SK-N-SH treated with all-trans-retinoic acid at 6 μM for 48 hours (cell line): Measurements from ENCODE around the gene MIX23.

Experiments
- ARNTL ChIP-seq: fragments of 450-650 bp; formaldehyde crosslinking; IDR thresholded peaks from 2 replicates; pipeline ENCODE4 v1.5.0; 2020; ENCODE audit warnings: low read depth, mild to moderate bottlenecking, moderate library complexity, borderline replicate concordance
- ESRRG ChIP-seq: fragments of 250-450 bp; sonication (Bioruptor Pico); IDR thresholded peaks from 2 replicates; pipeline ENCODE4 v1.6.1; 2021; ENCODE audit warnings: mild to moderate bottlenecking
- SNAI2 ChIP-seq: fragments of 250-450 bp; sonication (Bioruptor Pico); IDR thresholded peaks from 2 replicates; pipeline ENCODE4 v1.5.0; 2020; ENCODE audit warnings: mild to moderate bottlenecking, moderate library complexity
- TCF4 ChIP-seq: fragments of 250-450 bp; sonication (Bioruptor Pico); IDR thresholded peaks from 2 replicates; pipeline ENCODE4 v1.8.0; 2021; ENCODE audit warnings: mild to moderate bottlenecking, moderate library complexity, borderline replicate concordance
- ZC3H10 ChIP-seq: fragments of 250-450 bp; sonication (Bioruptor Pico); IDR thresholded peaks from 2 replicates; pipeline ENCODE4 v1.5.1; 2021; ENCODE audit warnings: mild to moderate bottlenecking, moderate library complexity
- ZFP3 ChIP-seq: fragments of 250-450 bp; sonication (Bioruptor Pico); IDR thresholded peaks from 2 replicates; pipeline ENCODE4 v1.5.0; 2020; ENCODE audit warnings: mild to moderate bottlenecking, moderate library complexity
- ZNF8 ChIP-seq: fragments of 450-650 bp; formaldehyde crosslinking; IDR thresholded peaks from 2 replicates; pipeline ENCODE4 v1.5.0; 2020; ENCODE audit warnings: mild to moderate bottlenecking, moderate library complexity
- TF ChIP-seq, protein P1 (sequence below): fragments of 250-450 bp; sonication (Bioruptor Pico); IDR thresholded peaks from 2 replicates; pipeline ENCODE4 v1.8.0; 2020; ENCODE audit warnings: mild to moderate bottlenecking, moderate library complexity, borderline replicate concordance
- TF ChIP-seq, protein P2 (sequence below): fragments of 250-450 bp; sonication (Bioruptor Pico); IDR thresholded peaks from 2 replicates; pipeline ENCODE4 v1.5.1; 2020; ENCODE audit warnings: low read depth, mild to moderate bottlenecking, moderate library complexity

DNA sequence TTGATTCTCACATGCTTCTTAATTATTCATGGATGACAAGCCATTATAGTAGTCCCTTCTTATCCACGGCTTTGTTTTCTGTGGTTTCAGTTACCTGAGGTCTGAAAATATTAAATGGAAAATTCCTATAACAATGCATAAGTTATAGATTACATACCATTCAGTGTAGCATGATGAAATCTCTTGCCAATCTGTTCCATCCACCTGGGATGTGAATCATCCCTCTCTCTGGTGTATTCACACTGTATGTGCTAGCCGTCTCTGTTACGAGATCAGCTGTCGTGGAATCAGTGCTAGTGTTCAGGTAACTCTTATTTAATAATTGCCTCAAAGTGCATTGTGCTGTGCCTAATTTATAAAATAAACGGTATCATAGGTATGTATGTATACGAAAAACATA lies 27.6 kb upstream of the MIX23 start:
- TF ChIP-seq SNAI2 (CRISPR knock-in tag): no peak
- TF ChIP-seq ZFP3: no peak
- no peak for TF ChIP-seq ZNF8 (CRISPR knock-in tag)
- TF ChIP-seq ARNTL (CRISPR knock-in tag): no peak
- TF ChIP-seq, protein P1, sequence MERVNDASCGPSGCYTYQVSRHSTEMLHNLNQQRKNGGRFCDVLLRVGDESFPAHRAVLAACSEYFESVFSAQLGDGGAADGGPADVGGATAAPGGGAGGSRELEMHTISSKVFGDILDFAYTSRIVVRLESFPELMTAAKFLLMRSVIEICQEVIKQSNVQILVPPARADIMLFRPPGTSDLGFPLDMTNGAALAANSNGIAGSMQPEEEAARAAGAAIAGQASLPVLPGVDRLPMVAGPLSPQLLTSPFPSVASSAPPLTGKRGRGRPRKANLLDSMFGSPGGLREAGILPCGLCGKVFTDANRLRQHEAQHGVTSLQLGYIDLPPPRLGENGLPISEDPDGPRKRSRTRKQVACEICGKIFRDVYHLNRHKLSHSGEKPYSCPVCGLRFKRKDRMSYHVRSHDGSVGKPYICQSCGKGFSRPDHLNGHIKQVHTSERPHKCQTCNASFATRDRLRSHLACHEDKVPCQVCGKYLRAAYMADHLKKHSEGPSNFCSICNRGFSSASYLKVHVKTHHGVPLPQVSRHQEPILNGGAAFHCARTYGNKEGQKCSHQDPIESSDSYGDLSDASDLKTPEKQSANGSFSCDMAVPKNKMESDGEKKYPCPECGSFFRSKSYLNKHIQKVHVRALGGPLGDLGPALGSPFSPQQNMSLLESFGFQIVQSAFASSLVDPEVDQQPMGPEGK (CRISPR knock-in tag): no peak
- TF ChIP-seq ZC3H10 (CRISPR knock-in tag): no peak
- TF ChIP-seq ESRRG (CRISPR knock-in tag): no peak
- TF ChIP-seq TCF4: no peak
- TF ChIP-seq, protein P2, sequence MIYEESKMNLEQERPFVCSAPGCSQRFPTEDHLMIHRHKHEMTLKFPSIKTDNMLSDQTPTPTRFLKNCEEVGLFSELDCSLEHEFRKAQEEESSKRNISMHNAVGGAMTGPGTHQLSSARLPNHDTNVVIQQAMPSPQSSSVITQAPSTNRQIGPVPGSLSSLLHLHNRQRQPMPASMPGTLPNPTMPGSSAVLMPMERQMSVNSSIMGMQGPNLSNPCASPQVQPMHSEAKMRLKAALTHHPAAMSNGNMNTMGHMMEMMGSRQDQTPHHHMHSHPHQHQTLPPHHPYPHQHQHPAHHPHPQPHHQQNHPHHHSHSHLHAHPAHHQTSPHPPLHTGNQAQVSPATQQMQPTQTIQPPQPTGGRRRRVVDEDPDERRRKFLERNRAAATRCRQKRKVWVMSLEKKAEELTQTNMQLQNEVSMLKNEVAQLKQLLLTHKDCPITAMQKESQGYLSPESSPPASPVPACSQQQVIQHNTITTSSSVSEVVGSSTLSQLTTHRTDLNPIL: no peak
